Panc1 (cell line): ENCODE measurements around the gene MDC1. TPM values are rescaled to one million over a fixed set of nuclear protein-coding genes. Genes with fewer than 3 reads are reported as not detected.
A peak's percentile ranks its signal among the peaks of the same experiment; 100 is the strongest.

Source experiments
- ATAC-seq: fragments of 200-7000 bp; cut with Tn5 transposase; 2 replicates; pipeline ENCODE4 v1.9.1; 2020; ENCODE audit warnings: mild to moderate bottlenecking, moderate library complexity
- BruUV-seq: library from RNA; stranded (reverse); fragments of 400-500 nt; replicated peaks from 2 replicates; lab custom pipeline; 2021; lab: Mats Ljungman, UMichigan
- CTCF ChIA-PET: fragments of 300-600 bp; sonication (Branson Sonifier 250); formaldehyde crosslinking; loops from one replicate; lab custom pipeline; 2022; ENCODE audit warnings: antibody characterized with exemption; lab: Charles Lee
- POLR2A ChIA-PET: fragments of 300-600 bp; sonication (Branson Sonifier 250); formaldehyde crosslinking; loops from one replicate; lab custom pipeline; 2022; ENCODE audit warnings: antibody characterized with exemption; lab: Charles Lee
- DNase-seq: peaks from one replicate; pipeline ENCODE4 v3.0.0-alpha.2; 2010; ENCODE audit warnings: low read depth, low spot score
- H3K27ac ChIP-seq: 2 replicates; pipeline ENCODE4 v1.5.1; 2011; ENCODE audit warnings: mild to moderate bottlenecking, low read length, inconsistent platforms
- H3K27me3 ChIP-seq: fragments of 200-500 bp; sonication (Bioruptor generic); 2 replicates; pipeline ENCODE4 v1.6.0; 2014; ENCODE audit warnings: low read length, inconsistent platforms; ENCODE audit not compliant: control insufficient read depth, insufficient read depth
- H3K36me3 ChIP-seq: fragments of 200-500 bp; sonication (Bioruptor generic); 2 replicates; pipeline ENCODE4 v1.5.1; 2014; ENCODE audit warnings: inconsistent platforms, mild to moderate bottlenecking, low read length, moderate library complexity; ENCODE audit not compliant: control insufficient read depth, insufficient read depth
- H3K4me1 ChIP-seq: 2 replicates; pipeline ENCODE4 v1.5.1; 2011; ENCODE audit warnings: inconsistent platforms, mild to moderate bottlenecking, low read length, moderate library complexity; ENCODE audit not compliant: control insufficient read depth, insufficient read depth
- H3K4me3 ChIP-seq, 2 experiments: 2 replicates each; pipeline ENCODE4 v1.5.1; 2011 to 2012; ENCODE audit warnings: low read depth in 2 of 2, low read length in 2 of 2, mild to moderate bottlenecking in 2 of 2, inconsistent platforms in 1 of 2, moderate library complexity in 1 of 2
- H3K9me3 ChIP-seq: fragments of 200-500 bp; sonication (Bioruptor generic); 2 replicates; pipeline ENCODE4 v1.5.1; 2014; ENCODE audit warnings: low read depth, mild to moderate bottlenecking, inconsistent platforms, low read length, moderate library complexity; ENCODE audit not compliant: control insufficient read depth, insufficient read depth
- POLR2AphosphoS5 ChIP-seq: IDR thresholded peaks from 2 replicates; pipeline ENCODE4 v1.6.1; 2012; ENCODE audit warnings: mild to moderate bottlenecking, low read depth, low read length, moderate library complexity
- SIN3A ChIP-seq: IDR thresholded peaks from 2 replicates; pipeline ENCODE4 v1.6.1; 2012; ENCODE audit warnings: low read depth, mild to moderate bottlenecking, low read length, moderate library complexity, borderline replicate concordance; ENCODE audit not compliant: insufficient read depth
- TCF7L2 ChIP-seq: IDR thresholded peaks from 2 replicates; pipeline ENCODE4 v1.6.1; 2011; ENCODE audit warnings: mild to moderate bottlenecking, low read depth, low read length, inconsistent platforms
- in situ Hi-C: cut with HindIII; loops from 2 replicates; pipeline ENCODE4 v1.10.0; 2016; ENCODE audit warnings: low sequenced_read_pairs, low pct_unique_long_range_greater_than_20kb
- intact Hi-C: fragments of 100-400 bp; cut with micrococcal nuclease; formaldehyde crosslinking; loops from one replicate; pipeline ENCODE4 v1.10.0; 2022; ENCODE audit not compliant: unreplicated experiment
- total RNA-seq: library from RNA; stranded (reverse); gene quantifications from one replicate; pipeline ENCODE4 v1.2.1, GENCODE V29; 2021; ENCODE audit not compliant: unreplicated experiment
- TF ChIP-seq, protein P1 (sequence below): fragments of 450-650 bp; IDR thresholded peaks from 2 replicates; pipeline ENCODE4 v1.5.1; 2017; ENCODE audit warnings: mild to moderate bottlenecking
- TF ChIP-seq, protein P2 (sequence below), 2 experiments: IDR thresholded peaks; 2 replicates each; pipeline ENCODE4 v1.6.1; 2011 to 2012; ENCODE audit warnings: low read depth in 2 of 2, control low read depth in 1 of 2, low read length in 1 of 2, mild to moderate bottlenecking in 1 of 2, moderate library complexity in 1 of 2; ENCODE audit not compliant: insufficient read depth in 1 of 2

The MDC1 gene
- total RNA-seq, 1 experiment from 2014 or later: 68.6 TPM

DNA sequence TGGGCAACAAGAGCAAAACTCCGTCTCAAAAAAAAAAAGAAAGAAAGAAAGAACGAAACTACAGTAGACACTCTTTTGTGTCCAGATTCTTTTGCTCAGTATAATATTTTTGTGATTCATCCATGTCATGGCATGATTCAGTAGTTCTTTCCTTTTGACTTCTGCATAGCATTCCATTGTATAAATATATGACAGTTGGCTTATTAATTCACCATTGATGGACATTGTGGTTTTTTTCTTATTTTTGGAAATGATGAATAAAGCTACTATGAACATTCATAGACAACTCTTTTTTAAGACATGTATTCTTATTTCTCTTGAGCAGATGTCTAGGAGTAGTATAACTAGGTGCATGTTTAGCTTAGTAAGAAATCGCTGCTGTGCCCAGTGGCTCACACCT lies 37.5 kb upstream of the MDC1 start:
- intact Hi-C loops: no loop called here

DNA sequence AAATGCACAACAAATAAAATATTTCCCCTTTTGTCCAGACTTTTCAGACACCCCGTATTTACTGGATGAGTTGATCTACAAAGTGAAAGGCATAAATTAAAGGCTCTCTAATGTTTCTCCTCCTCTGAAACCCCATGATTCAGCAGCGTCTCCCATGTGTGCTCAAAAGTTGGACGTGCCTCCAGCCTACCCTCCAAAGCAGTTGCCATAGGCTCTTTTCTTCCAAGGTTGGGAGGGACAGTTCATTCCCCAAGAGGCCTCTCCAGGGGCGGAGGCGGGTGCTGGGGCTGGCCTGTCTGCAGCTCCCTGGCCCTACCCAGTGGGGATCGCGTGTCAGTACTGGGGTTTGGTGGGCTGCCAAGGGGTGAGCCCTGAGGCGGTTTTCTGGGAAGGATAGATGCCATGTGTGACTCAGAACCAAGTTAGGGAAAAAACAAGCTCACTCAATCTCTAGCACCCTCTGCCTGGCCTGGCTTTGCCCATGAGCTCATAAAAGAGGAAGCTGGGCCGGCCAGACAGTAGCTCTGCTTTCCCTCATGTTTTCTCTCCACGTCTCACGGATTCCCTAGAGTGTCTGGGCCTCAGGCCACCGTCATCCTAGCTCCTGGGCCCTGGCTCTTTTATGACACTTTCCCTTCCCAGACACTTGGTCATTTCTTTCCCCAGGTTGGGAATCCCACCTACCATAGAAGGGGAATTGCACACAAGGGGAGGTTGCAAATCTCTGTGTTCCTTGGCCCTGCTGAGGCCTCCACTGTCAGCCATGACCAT lies 35.3 kb upstream of the MDC1 start:
- peak; percentile 90 for ATAC-seq
- BruUV-seq: no TSS peak

More for the DNA sequence above, 37.5 kb upstream of the MDC1 start:
- DNase-seq: no peak
- Histone ChIP-seq H3K4me1 (peaks cover 36% of the 10 kb centered on the region), H3K27me3 (no peaks in the 10 kb centered on the region), H3K36me3 (no peaks in the 10 kb centered on the region), H3K27ac (no peak overlapping the region; the same call in 1 of the 2 replicates), H3K9me3 (no peaks in the 10 kb centered on the region), H3K4me3 (no peak overlapping the region)
- no TSS peak for BruUV-seq
- ChIA-PET POLR2A (no interaction called here), CTCF (interaction anchor here (0.7 kb wide), 1 partner anchor 10 kb away, joined by 5 read pairs; the partner anchor contains the start of gene IER3)
- in situ Hi-C loops: no loop called here
- ATAC-seq: no peak
- TF ChIP-seq, protein P1, sequence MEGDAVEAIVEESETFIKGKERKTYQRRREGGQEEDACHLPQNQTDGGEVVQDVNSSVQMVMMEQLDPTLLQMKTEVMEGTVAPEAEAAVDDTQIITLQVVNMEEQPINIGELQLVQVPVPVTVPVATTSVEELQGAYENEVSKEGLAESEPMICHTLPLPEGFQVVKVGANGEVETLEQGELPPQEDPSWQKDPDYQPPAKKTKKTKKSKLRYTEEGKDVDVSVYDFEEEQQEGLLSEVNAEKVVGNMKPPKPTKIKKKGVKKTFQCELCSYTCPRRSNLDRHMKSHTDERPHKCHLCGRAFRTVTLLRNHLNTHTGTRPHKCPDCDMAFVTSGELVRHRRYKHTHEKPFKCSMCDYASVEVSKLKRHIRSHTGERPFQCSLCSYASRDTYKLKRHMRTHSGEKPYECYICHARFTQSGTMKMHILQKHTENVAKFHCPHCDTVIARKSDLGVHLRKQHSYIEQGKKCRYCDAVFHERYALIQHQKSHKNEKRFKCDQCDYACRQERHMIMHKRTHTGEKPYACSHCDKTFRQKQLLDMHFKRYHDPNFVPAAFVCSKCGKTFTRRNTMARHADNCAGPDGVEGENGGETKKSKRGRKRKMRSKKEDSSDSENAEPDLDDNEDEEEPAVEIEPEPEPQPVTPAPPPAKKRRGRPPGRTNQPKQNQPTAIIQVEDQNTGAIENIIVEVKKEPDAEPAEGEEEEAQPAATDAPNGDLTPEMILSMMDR: no peak
- TF ChIP-seq TCF7L2: no peak
- TF ChIP-seq, protein P2, sequence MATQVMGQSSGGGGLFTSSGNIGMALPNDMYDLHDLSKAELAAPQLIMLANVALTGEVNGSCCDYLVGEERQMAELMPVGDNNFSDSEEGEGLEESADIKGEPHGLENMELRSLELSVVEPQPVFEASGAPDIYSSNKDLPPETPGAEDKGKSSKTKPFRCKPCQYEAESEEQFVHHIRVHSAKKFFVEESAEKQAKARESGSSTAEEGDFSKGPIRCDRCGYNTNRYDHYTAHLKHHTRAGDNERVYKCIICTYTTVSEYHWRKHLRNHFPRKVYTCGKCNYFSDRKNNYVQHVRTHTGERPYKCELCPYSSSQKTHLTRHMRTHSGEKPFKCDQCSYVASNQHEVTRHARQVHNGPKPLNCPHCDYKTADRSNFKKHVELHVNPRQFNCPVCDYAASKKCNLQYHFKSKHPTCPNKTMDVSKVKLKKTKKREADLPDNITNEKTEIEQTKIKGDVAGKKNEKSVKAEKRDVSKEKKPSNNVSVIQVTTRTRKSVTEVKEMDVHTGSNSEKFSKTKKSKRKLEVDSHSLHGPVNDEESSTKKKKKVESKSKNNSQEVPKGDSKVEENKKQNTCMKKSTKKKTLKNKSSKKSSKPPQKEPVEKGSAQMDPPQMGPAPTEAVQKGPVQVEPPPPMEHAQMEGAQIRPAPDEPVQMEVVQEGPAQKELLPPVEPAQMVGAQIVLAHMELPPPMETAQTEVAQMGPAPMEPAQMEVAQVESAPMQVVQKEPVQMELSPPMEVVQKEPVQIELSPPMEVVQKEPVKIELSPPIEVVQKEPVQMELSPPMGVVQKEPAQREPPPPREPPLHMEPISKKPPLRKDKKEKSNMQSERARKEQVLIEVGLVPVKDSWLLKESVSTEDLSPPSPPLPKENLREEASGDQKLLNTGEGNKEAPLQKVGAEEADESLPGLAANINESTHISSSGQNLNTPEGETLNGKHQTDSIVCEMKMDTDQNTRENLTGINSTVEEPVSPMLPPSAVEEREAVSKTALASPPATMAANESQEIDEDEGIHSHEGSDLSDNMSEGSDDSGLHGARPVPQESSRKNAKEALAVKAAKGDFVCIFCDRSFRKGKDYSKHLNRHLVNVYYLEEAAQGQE (IDR thresholded peaks at IDR 0.05; ENCODE audit: insufficient read depth in 1 of 2, low read depth in 2 of 2, low read length in 1 of 2): no peak
- no peak for TF ChIP-seq SIN3A
- TF ChIP-seq POLR2AphosphoS5: no peak

More for the DNA sequence above, 35.3 kb upstream of the MDC1 start:
- ChIA-PET POLR2A (interaction anchor here (0.7 to 1.2 kb wide), 3 partner anchors 9 to 30 kb away, joined by 3 to 4 read pairs (median 3); no protein-coding TSS in a partner anchor), CTCF (interaction anchor here (0.5 kb wide), 1 partner anchor 861 kb away, joined by 3 read pairs; no protein-coding TSS in a partner anchor)
- in situ Hi-C loops (no loop called here), intact Hi-C loops (no loop called here)
- Histone ChIP-seq H3K36me3 (no peaks in the 10 kb centered on the region), H3K9me3 (no peaks in the 10 kb centered on the region), H3K27ac (peak overlapping the region; percentile 94), H3K4me1 (peaks cover 53% of the 10 kb centered on the region), H3K4me3 (0 out of 4 replicates have a peak overlapping the region, but pooled peaks of 1 of the 2 experiments have one; percentile 12), H3K27me3 (no peaks in the 10 kb centered on the region)
- peak; percentile 92 for DNase-seq
- TF ChIP-seq, protein P1: no peak
- TF ChIP-seq, protein P2 (IDR thresholded peaks at IDR 0.05; ENCODE audit: insufficient read depth in 1 of 2, low read depth in 2 of 2, low read length in 1 of 2): 0 out of 4 replicates have a peak, but pooled peaks of 1 of the 2 experiments have one; percentile 15
- no peak for TF ChIP-seq SIN3A
- TF ChIP-seq POLR2AphosphoS5: peak; percentile 59; the same call in 1 of the 2 replicates
- 0 out of 2 replicates have a peak, but pooled peaks have one; percentile 26 for TF ChIP-seq TCF7L2
